H1 (cell line): Measurements from ENCODE around the gene TMEM51. TPM values are rescaled to one million over a fixed set of nuclear protein-coding genes. Genes with fewer than 3 reads are reported as not detected.

ENCODE experiments used
- CTCF ChIA-PET: fragments of 300-600 bp; sonication (Branson Sonifier 250); formaldehyde crosslinking; loops from one replicate; lab custom pipeline; 2021; ENCODE audit not compliant: partially characterized antibody; lab: Charles Lee
- POLR2A ChIA-PET: fragments of 300-600 bp; sonication (Branson Sonifier 250); formaldehyde crosslinking; loops from one replicate; lab custom pipeline; 2021; ENCODE audit warnings: inconsistent platforms; ENCODE audit not compliant: partially characterized antibody; lab: Charles Lee
- DNase-seq, 2 experiments: peaks; one replicate each; pipeline versions ENCODE4 v3.0.0 to v3.0.0-alpha.2; 2010 to 2022; ENCODE audit warnings: low spot score in 2 of 2, low read depth in 1 of 2, mixed read lengths in 1 of 2
- FAIRE-seq: peaks from 2 replicates; lab custom pipeline; 2011; peaks lifted over from hg19 to GRCh38; lab: Jason Lieb, UNC
- H2AFZ ChIP-seq: 2 replicates; pipeline ENCODE4 v1.8.1; 2012; ENCODE audit warnings: low read length, inconsistent platforms
- H2AK5ac ChIP-seq: 2 replicates; pipeline ENCODE4 v1.6.1; 2013; ENCODE audit warnings: low read depth, low read length
- H2BK120ac ChIP-seq: replicated peaks from 2 replicates; pipeline ENCODE3; 2013; ENCODE audit warnings: low read depth, low read length, inconsistent platforms
- H2BK12ac ChIP-seq: 2 replicates; pipeline ENCODE4 v1.6.1; 2013; ENCODE audit warnings: low read depth, low read length
- H2BK15ac ChIP-seq: 2 replicates; pipeline ENCODE4 v1.6.1; 2013; ENCODE audit warnings: low read length
- H2BK20ac ChIP-seq: 2 replicates; pipeline ENCODE4 v1.6.1; 2013; ENCODE audit warnings: low read length
- H2BK5ac ChIP-seq: 2 replicates; pipeline ENCODE4 v1.6.1; 2013; ENCODE audit warnings: low read depth, low read length
- H3K14ac ChIP-seq: 2 replicates; pipeline ENCODE4 v1.6.1; 2013; ENCODE audit warnings: inconsistent platforms; ENCODE audit not compliant: insufficient read length
- H3K18ac ChIP-seq: 2 replicates; pipeline ENCODE4 v1.6.1; 2013; ENCODE audit warnings: low read length; ENCODE audit errors: extremely low read depth
- H3K23ac ChIP-seq: 2 replicates; pipeline ENCODE4 v1.6.1; 2013; ENCODE audit warnings: inconsistent platforms; ENCODE audit not compliant: insufficient read length
- H3K23me2 ChIP-seq: 2 replicates; pipeline ENCODE4 v1.6.1; 2013; ENCODE audit warnings: low read depth, low read length
- H3K27ac ChIP-seq: 2 replicates; pipeline ENCODE4 v1.6.1; 2011; ENCODE audit warnings: low read depth, low read length, inconsistent platforms
- H3K27me3 ChIP-seq, 4 experiments: replicated peaks in 1 of 4; 1 replicate in 1 of 4; 2 replicates in 3 of 4; pipeline versions ENCODE4 v1.6.1 to v1.8.1; 2011 to 2013; ENCODE audit warnings: low read length in 3 of 4, mild to moderate bottlenecking in 3 of 4, inconsistent platforms in 2 of 4, mixed read lengths in 2 of 4, moderate library complexity in 1 of 4; ENCODE audit not compliant: control insufficient read depth in 3 of 4, insufficient read depth in 3 of 4; ENCODE audit errors: extremely low read depth in 1 of 4
- H3K36me3 ChIP-seq, 4 experiments: 2 replicates each; pipeline versions ENCODE4 v1.6.1 to v1.8.1; 2011 to 2013; ENCODE audit warnings: mild to moderate bottlenecking in 4 of 4, low read length in 3 of 4, moderate library complexity in 2 of 4, control low read depth in 1 of 4, inconsistent platforms in 1 of 4; ENCODE audit not compliant: insufficient read depth in 4 of 4, control insufficient read depth in 2 of 4
- H3K4ac ChIP-seq: replicated peaks from 2 replicates; pipeline ENCODE3; 2013; ENCODE audit warnings: low read length, low read depth, mixed read lengths, inconsistent platforms; ENCODE audit not compliant: insufficient read length
- H3K4me1 ChIP-seq, 4 experiments: replicated peaks in 1 of 4; 1 replicate in 1 of 4; 2 replicates in 3 of 4; pipeline versions ENCODE4 v1.6.1 to v1.8.1; 2011 to 2013; ENCODE audit warnings: low read length in 3 of 4, inconsistent platforms in 2 of 4, mixed read lengths in 1 of 4; ENCODE audit not compliant: insufficient read depth in 4 of 4, control insufficient read depth in 3 of 4
- H3K4me2 ChIP-seq, 2 experiments: 2 replicates each; pipeline versions ENCODE4 v1.6.1 to v1.8.1; 2011 to 2013; ENCODE audit warnings: low read depth in 2 of 2, low read length in 2 of 2, control low read depth in 1 of 2, inconsistent platforms in 1 of 2, mild to moderate bottlenecking in 1 of 2; ENCODE audit not compliant: insufficient read depth in 1 of 2
- H3K4me3 ChIP-seq, 4 experiments: fragments of 200-600, 300-600 bp in 1 of 4; sonication (generic), shearing (Covaris generic), sonication (Bioruptor Twin) in 1 of 4; 2 replicates each; pipeline versions ENCODE4 v1.5.1 to v1.8.1; 2011 to 2016; ENCODE audit warnings: low read length in 4 of 4, low read depth in 3 of 4, control low read depth in 2 of 4, inconsistent platforms in 2 of 4, mild to moderate bottlenecking in 2 of 4, mixed read lengths in 1 of 4, moderate library complexity in 1 of 4; ENCODE audit not compliant: insufficient read depth in 2 of 4; ENCODE audit errors: extremely low read depth in 1 of 4
- H3K56ac ChIP-seq: replicated peaks from 2 replicates; pipeline ENCODE3; 2013; ENCODE audit warnings: low read depth, mild to moderate bottlenecking, mixed read lengths, low read length, inconsistent platforms; ENCODE audit not compliant: insufficient read length
- H3K79me1 ChIP-seq: 2 replicates; pipeline ENCODE4 v1.6.1; 2013; ENCODE audit warnings: low read depth, low read length, control low read depth
- H3K79me2 ChIP-seq, 2 experiments: 2 replicates each; pipeline versions ENCODE4 v1.6.1 to v1.8.1; 2012 to 2013; ENCODE audit warnings: low read length in 2 of 2, mild to moderate bottlenecking in 2 of 2, inconsistent platforms in 1 of 2; ENCODE audit not compliant: insufficient read depth in 2 of 2, control insufficient read depth in 1 of 2
- H3K9ac ChIP-seq, 4 experiments: replicated peaks in 1 of 4; 1 replicate in 1 of 4; 2 replicates in 3 of 4; pipeline versions ENCODE4 v1.6.1 to v1.8.1; 2011 to 2013; ENCODE audit warnings: low read depth in 3 of 4, low read length in 3 of 4, control low read depth in 2 of 4, mild to moderate bottlenecking in 2 of 4, moderate library complexity in 2 of 4, inconsistent platforms in 1 of 4; ENCODE audit errors: extremely low read depth in 1 of 4
- H3K9me3 ChIP-seq, 2 experiments: 2 replicates each; pipeline versions ENCODE4 v1.6.1 to v1.8.1; 2012 to 2013; ENCODE audit warnings: mild to moderate bottlenecking in 2 of 2, moderate library complexity in 2 of 2, control low read depth in 1 of 2, inconsistent platforms in 1 of 2, low read depth in 1 of 2, low read length in 1 of 2, mixed read lengths in 1 of 2; ENCODE audit not compliant: insufficient read depth in 2 of 2
- H4K20me1 ChIP-seq, 2 experiments: replicated peaks in 1 of 2; 2 replicates each; pipeline versions ENCODE3 to v1.8.1; 2011 to 2013; ENCODE audit warnings: inconsistent platforms in 2 of 2, low read length in 2 of 2, mild to moderate bottlenecking in 1 of 2; ENCODE audit not compliant: insufficient read depth in 2 of 2, control insufficient read depth in 1 of 2
- H4K5ac ChIP-seq: 2 replicates; pipeline ENCODE4 v1.6.1; 2013; ENCODE audit warnings: low read length, low read depth, mixed read lengths, inconsistent platforms; ENCODE audit not compliant: insufficient read length
- H4K8ac ChIP-seq: 2 replicates; pipeline ENCODE4 v1.8.0; 2013; ENCODE audit warnings: mild to moderate bottlenecking, moderate library complexity, low read length, inconsistent platforms; ENCODE audit not compliant: insufficient read depth; ENCODE audit errors: extremely low read depth
- H4K91ac ChIP-seq: replicated peaks from 2 replicates; pipeline ENCODE3; 2013; ENCODE audit warnings: low read length, mixed read lengths, inconsistent platforms; ENCODE audit not compliant: insufficient read length
- CEBPB ChIP-seq: IDR thresholded peaks from 2 replicates; pipeline ENCODE4 v1.6.1; 2012; ENCODE audit warnings: low read depth, low read length
- E2F6 ChIP-seq: IDR thresholded peaks from 2 replicates; pipeline ENCODE4 v1.6.1; 2012; ENCODE audit warnings: inconsistent platforms
- HDAC6 ChIP-seq: IDR thresholded peaks from one replicate; pipeline ENCODE4 v1.7.1; 2012; ENCODE audit warnings: low read depth, mild to moderate bottlenecking, inconsistent platforms, low read length, moderate library complexity
- KDM1A ChIP-seq: fragments of 200-600, 300-600 bp; sonication (generic); IDR thresholded peaks from 2 replicates; pipeline ENCODE4 v1.7.1; 2016; ENCODE audit warnings: mild to moderate bottlenecking, low read length, borderline replicate concordance
- SIX5 ChIP-seq: IDR thresholded peaks from 2 replicates; pipeline ENCODE4 v1.6.1; 2011; ENCODE audit warnings: mild to moderate bottlenecking, low read depth, low read length
- SP2 ChIP-seq: IDR thresholded peaks from 2 replicates; pipeline ENCODE4 v1.6.1; 2012; ENCODE audit warnings: mild to moderate bottlenecking, low read length, inconsistent platforms
- TBP ChIP-seq: IDR thresholded peaks from 2 replicates; pipeline ENCODE4 v1.6.1; 2011; ENCODE audit warnings: low read depth, low read length, improper control_type of control experiment
- TCF12 ChIP-seq: IDR thresholded peaks from 2 replicates; pipeline ENCODE4 v1.6.1; 2011; ENCODE audit warnings: low read depth, mild to moderate bottlenecking, low read length
- WGBS, 2 experiments: shearing (Covaris generic) in 1 of 2; methylation state at CpG; one replicate each; pipeline versions ENCODE4 v1.1.6 to v1.1.7; 2013 to 2015; ENCODE audit warnings: low lambda C conversion rate in 2 of 2, mixed read lengths in 2 of 2, inconsistent platforms in 1 of 2, low coverage in 1 of 2, missing lambda C conversion rate in 1 of 2; ENCODE audit not compliant: insufficient replicate concordance in 2 of 2, insufficient coverage in 1 of 2, insufficient read length in 1 of 2; ENCODE audit errors: extremely low coverage in 1 of 2, missing lambda C conversion rate in 1 of 2; 5-methylcytosine and 5-hydroxymethylcytosine counted together
- polyA plus RNA-seq, 7 experiments: library from polyadenylated mRNA; depleted of rRNA in 3 of 7; stranded (reverse) in 5 of 7; unstranded in 2 of 7; fragments of >200 nt in 5 of 7; fragments of 200-250 nt in 2 of 7; gene quantifications; 1 replicate in 5 of 7; 2 replicates in 1 of 7; 4 replicates in 1 of 7; pipeline versions ENCODE4 v1.2.1 to v1.2.3, GENCODE V29; 2011 to 2013; ENCODE audit warnings: missing spikeins in 2 of 7, mixed read lengths in 2 of 7
- total RNA-seq: library from RNA; stranded (reverse); fragmentation: NEBNext Ultra II Directional; extraction: Animal tissue kit (Norgen Biotek cat#: 25700); gene quantifications from 2 replicates; pipeline ENCODE4 v1.2.1, GENCODE V29; 2021
- TF ChIP-seq, protein P1 (sequence below): IDR thresholded peaks from 2 replicates; pipeline ENCODE4 v1.6.1; 2012; ENCODE audit warnings: low read length, inconsistent platforms
- TF ChIP-seq, protein P2 (sequence below): IDR thresholded peaks from 2 replicates; pipeline ENCODE4 v1.6.1; 2012; ENCODE audit warnings: inconsistent platforms

TMEM51 gene
- total and polyA plus RNA-seq, 2 of the 8 experiments (the other 6 are each of a cell fraction or from before 2014, with no cell fraction given), result 9.9 to 10.7 TPM

- Histone ChIP-seq H2BK12ac (no peak overlapping the region), H3K4ac (no peak overlapping the region), H2BK20ac (no peak overlapping the region), H3K18ac (no peak overlapping the region), H3K4me2 (no peak overlapping the region), H3K23ac (no peak overlapping the region), H2AFZ (no peak overlapping the region), H4K91ac (no peak overlapping the region), H3K9me3 (no peaks in the 10 kb centered on the region; a peak in 1 of 4 replicates), H3K23me2 (no peaks in the 10 kb centered on the region), H3K56ac (no peak overlapping the region), H2BK15ac (no peak overlapping the region), H3K4me3 (no peak overlapping the region), H2BK5ac (no peak overlapping the region), H4K20me1 (no peaks in the 10 kb centered on the region), H3K4me1 (no peaks in the 10 kb centered on the region), H3K14ac (no peak overlapping the region), H3K36me3 (no peaks in the 10 kb centered on the region), H3K27me3 (no peaks in the 10 kb centered on the region), H3K27ac (no peak overlapping the region), H3K79me1 (no peaks in the 10 kb centered on the region), H3K79me2 (no peaks in the 10 kb centered on the region), H2BK120ac (no peak overlapping the region), H2AK5ac (no peak overlapping the region), H4K5ac (no peak overlapping the region), H4K8ac (no peak overlapping the region), H3K9ac (no peak overlapping the region)
- TF ChIP-seq, protein P1, sequence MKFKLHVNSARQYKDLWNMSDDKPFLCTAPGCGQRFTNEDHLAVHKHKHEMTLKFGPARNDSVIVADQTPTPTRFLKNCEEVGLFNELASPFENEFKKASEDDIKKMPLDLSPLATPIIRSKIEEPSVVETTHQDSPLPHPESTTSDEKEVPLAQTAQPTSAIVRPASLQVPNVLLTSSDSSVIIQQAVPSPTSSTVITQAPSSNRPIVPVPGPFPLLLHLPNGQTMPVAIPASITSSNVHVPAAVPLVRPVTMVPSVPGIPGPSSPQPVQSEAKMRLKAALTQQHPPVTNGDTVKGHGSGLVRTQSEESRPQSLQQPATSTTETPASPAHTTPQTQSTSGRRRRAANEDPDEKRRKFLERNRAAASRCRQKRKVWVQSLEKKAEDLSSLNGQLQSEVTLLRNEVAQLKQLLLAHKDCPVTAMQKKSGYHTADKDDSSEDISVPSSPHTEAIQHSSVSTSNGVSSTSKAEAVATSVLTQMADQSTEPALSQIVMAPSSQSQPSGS, result no peak
- TF ChIP-seq TCF12 (no peak), SP2 (no peak), CEBPB (no peak), KDM1A (no peak), TBP (no peak), HDAC6 (no peak), E2F6 (no peak), SIX5 (no peak)
- TF ChIP-seq, protein P2, sequence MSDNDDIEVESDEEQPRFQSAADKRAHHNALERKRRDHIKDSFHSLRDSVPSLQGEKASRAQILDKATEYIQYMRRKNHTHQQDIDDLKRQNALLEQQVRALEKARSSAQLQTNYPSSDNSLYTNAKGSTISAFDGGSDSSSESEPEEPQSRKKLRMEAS, result no peak
- CTCF ChIA-PET, result interaction anchor here (1.0 to 2.3 kb wide), 5 partner anchors 10 to 181 kb away, joined by 3 to 7 read pairs (median 4); no protein-coding TSS in a partner anchor
- WGBS, 2 experiments, result 94% methylated on average over 9 of the region's 9 CpGs; no CpG with 5 or more reads in 1 of the 2 experiments
- DNase-seq, result no peak
- POLR2A ChIA-PET, result no interaction called here
- no peak for FAIRE-seq
Measured at GRCh38 chr1:15123925-15124324, 29.6 kb upstream of the TMEM51 start.
